H9 (cell line): ENCODE data around the gene PRAMEF12. TPM values are rescaled to one million over a fixed set of nuclear protein-coding genes. Genes with fewer than 3 reads are reported as not detected.

Experiments
- DNase-seq: peaks from one replicate; pipeline ENCODE4 v3.0.0-alpha.2; 2017
- H2AFZ ChIP-seq: one replicate; pipeline ENCODE4 v1.6.1; 2013; ENCODE audit warnings: mild to moderate bottlenecking, low read length, control low read depth, moderate library complexity
- H2AK5ac ChIP-seq: 2 replicates; pipeline ENCODE4 v1.6.1; 2013; ENCODE audit warnings: low read length, control low read depth, mixed read lengths; ENCODE audit not compliant: insufficient read length
- H2BK120ac ChIP-seq: one replicate; pipeline ENCODE4 v1.6.1; 2013; ENCODE audit warnings: low read depth, mild to moderate bottlenecking, low read length, control low read depth, inconsistent platforms; ENCODE audit not compliant: poor library complexity, severe bottlenecking
- H2BK12ac ChIP-seq: 2 replicates; pipeline ENCODE4 v1.6.1; 2013; ENCODE audit warnings: low read length, control low read depth, mixed read lengths, low read depth; ENCODE audit not compliant: insufficient read length
- H2BK15ac ChIP-seq: 2 replicates; pipeline ENCODE4 v1.6.1; 2013; ENCODE audit warnings: low read depth, low read length, control low read depth
- H2BK20ac ChIP-seq: one replicate; pipeline ENCODE4 v1.6.1; 2013; ENCODE audit warnings: low read depth, mild to moderate bottlenecking, low read length, control low read depth, inconsistent platforms; ENCODE audit not compliant: poor library complexity, severe bottlenecking
- H2BK5ac ChIP-seq: 2 replicates; pipeline ENCODE4 v1.6.1; 2013; ENCODE audit warnings: low read length, control low read depth, mixed read lengths; ENCODE audit not compliant: insufficient read length
- H3K14ac ChIP-seq: 2 replicates; pipeline ENCODE4 v1.6.1; 2013; ENCODE audit warnings: low read length, control low read depth; ENCODE audit not compliant: insufficient read depth
- H3K18ac ChIP-seq: 2 replicates; pipeline ENCODE4 v1.6.1; 2013; ENCODE audit warnings: low read depth, mild to moderate bottlenecking, mixed read lengths, low read length, control low read depth; ENCODE audit not compliant: insufficient read length
- H3K23ac ChIP-seq: 2 replicates; pipeline ENCODE4 v1.6.1; 2013; ENCODE audit warnings: low read length, control low read depth, mixed read lengths, low read depth; ENCODE audit not compliant: insufficient read length
- H3K23me2 ChIP-seq: 2 replicates; pipeline ENCODE4 v1.6.1; 2013; ENCODE audit warnings: low read depth, mild to moderate bottlenecking, mixed read lengths, low read length, control low read depth; ENCODE audit not compliant: insufficient read length, poor library complexity, severe bottlenecking
- H3K27ac ChIP-seq: 2 replicates; pipeline ENCODE4 v1.5.1; 2013; ENCODE audit warnings: low read length, control low read depth, mixed read lengths, low read depth; ENCODE audit not compliant: insufficient read length
- H3K27me3 ChIP-seq: 2 replicates; pipeline ENCODE4 v1.6.1; 2013; ENCODE audit warnings: low read length, control low read depth, inconsistent platforms; ENCODE audit not compliant: insufficient read depth
- H3K4ac ChIP-seq: 2 replicates; pipeline ENCODE4 v1.6.1; 2013; ENCODE audit warnings: low read depth, mild to moderate bottlenecking, control low read depth, inconsistent platforms, low read length, moderate library complexity
- H3K4me1 ChIP-seq: 2 replicates; pipeline ENCODE4 v1.6.1; 2013; ENCODE audit warnings: low read length, control low read depth, inconsistent platforms; ENCODE audit not compliant: insufficient read depth
- H3K4me2 ChIP-seq: 2 replicates; pipeline ENCODE4 v1.6.1; 2013; ENCODE audit warnings: low read length, control low read depth, mixed read lengths; ENCODE audit not compliant: insufficient read length, insufficient read depth
- H3K56ac ChIP-seq: 2 replicates; pipeline ENCODE4 v1.6.1; 2013; ENCODE audit warnings: low read depth, mild to moderate bottlenecking, mixed read lengths, low read length, control low read depth; ENCODE audit not compliant: insufficient read length
- H3K79me1 ChIP-seq: 2 replicates; pipeline ENCODE4 v1.6.1; 2013; ENCODE audit warnings: low read depth, mild to moderate bottlenecking, moderate library complexity, low read length, control low read depth, inconsistent platforms; ENCODE audit not compliant: insufficient read depth, poor library complexity, severe bottlenecking
- H3K79me2 ChIP-seq: 2 replicates; pipeline ENCODE4 v1.6.1; 2013; ENCODE audit warnings: low read length, control low read depth, inconsistent platforms; ENCODE audit not compliant: insufficient read depth
- H3K9ac ChIP-seq: 2 replicates; pipeline ENCODE4 v1.6.1; 2013; ENCODE audit warnings: low read length, control low read depth, mixed read lengths; ENCODE audit not compliant: insufficient read length; ENCODE audit errors: extremely low read depth
- H3K9me3 ChIP-seq: one replicate; pipeline ENCODE4 v1.6.1; 2013; ENCODE audit warnings: low read depth, low read length, inconsistent platforms; ENCODE audit not compliant: control insufficient read depth
- H3T11ph ChIP-seq: one replicate; pipeline ENCODE4 v1.6.1; 2013; ENCODE audit warnings: mild to moderate bottlenecking, low read length, control low read depth, inconsistent platforms
- H4K20me1 ChIP-seq: one replicate; pipeline ENCODE4 v1.6.1; 2013; ENCODE audit not compliant: control insufficient read depth, insufficient read length, insufficient read depth
- H4K5ac ChIP-seq: 2 replicates; pipeline ENCODE4 v1.6.1; 2013; ENCODE audit warnings: low read depth, mild to moderate bottlenecking, mixed read lengths, low read length, control low read depth; ENCODE audit not compliant: insufficient read length
- H4K8ac ChIP-seq: replicated peaks from 2 replicates; pipeline ENCODE4 v1.6.1; 2013; ENCODE audit warnings: low read length, control low read depth, mixed read lengths, low read depth; ENCODE audit not compliant: insufficient read length
- H4K91ac ChIP-seq: 2 replicates; pipeline ENCODE4 v1.6.1; 2013; ENCODE audit warnings: low read depth, mild to moderate bottlenecking, moderate library complexity, mixed read lengths, low read length, control low read depth; ENCODE audit not compliant: insufficient read length
- H3K27ac Mint-ChIP-seq, 3 experiments: 2 replicates in 2 of 3; 3 replicates in 1 of 3; pipeline ENCODE4 v1.8.0; 2020 to 2021; ENCODE audit warnings: mixed read lengths in 3 of 3, mild to moderate bottlenecking in 1 of 3, moderate library complexity in 1 of 3
- H3K27me3 Mint-ChIP-seq: 2 replicates; pipeline ENCODE4 v1.8.0; 2021; ENCODE audit warnings: low read depth, mild to moderate bottlenecking, moderate library complexity, mixed read lengths
- H3K36me3 Mint-ChIP-seq, 3 experiments: 2 replicates in 2 of 3; 3 replicates in 1 of 3; pipeline ENCODE4 v1.8.0; 2020 to 2021; ENCODE audit warnings: low read depth in 3 of 3, mixed read lengths in 3 of 3; ENCODE audit not compliant: insufficient read depth in 1 of 3
- H3K4me1 Mint-ChIP-seq, 2 experiments: 2 replicates each; pipeline ENCODE4 v1.8.0; 2020; ENCODE audit warnings: mixed read lengths in 2 of 2
- H3K4me3 Mint-ChIP-seq, 2 experiments: 2 replicates in 1 of 2; 3 replicates in 1 of 2; pipeline ENCODE4 v1.8.0; 2020 to 2021; ENCODE audit warnings: mild to moderate bottlenecking in 2 of 2, mixed read lengths in 2 of 2, moderate library complexity in 1 of 2
- H3K9me3 Mint-ChIP-seq, 2 experiments: 2 replicates in 1 of 2; 3 replicates in 1 of 2; pipeline ENCODE4 v1.8.0; 2020; ENCODE audit warnings: mild to moderate bottlenecking in 2 of 2, mixed read lengths in 2 of 2, moderate library complexity in 1 of 2
- WGBS: extraction: QIAGEN DNeasy Blood & Tissue Kit; methylation state at CpG from one replicate; pipeline ENCODE4 v1.1.7; 2013; ENCODE audit warnings: missing lambda C conversion rate, low lambda C conversion rate, mixed read lengths; ENCODE audit not compliant: insufficient read length; ENCODE audit errors: extremely low coverage; 5-methylcytosine and 5-hydroxymethylcytosine counted together
- total RNA-seq: library from RNA; stranded (reverse); gene quantifications from 2 replicates; pipeline ENCODE4 v1.2.1, GENCODE V29; 2021
- TF ChIP-seq, protein P1 (sequence below): fragments of 200-600 bp; sonication (generic); conservative IDR thresholded peaks from 3 replicates; pipeline ENCODE4 v1.8.0; 2021; ENCODE audit warnings: antibody characterized with exemption, mild to moderate bottlenecking

The PRAMEF12 gene
- total RNA-seq, 1 experiment from 2014 or later = not detected

DNA sequence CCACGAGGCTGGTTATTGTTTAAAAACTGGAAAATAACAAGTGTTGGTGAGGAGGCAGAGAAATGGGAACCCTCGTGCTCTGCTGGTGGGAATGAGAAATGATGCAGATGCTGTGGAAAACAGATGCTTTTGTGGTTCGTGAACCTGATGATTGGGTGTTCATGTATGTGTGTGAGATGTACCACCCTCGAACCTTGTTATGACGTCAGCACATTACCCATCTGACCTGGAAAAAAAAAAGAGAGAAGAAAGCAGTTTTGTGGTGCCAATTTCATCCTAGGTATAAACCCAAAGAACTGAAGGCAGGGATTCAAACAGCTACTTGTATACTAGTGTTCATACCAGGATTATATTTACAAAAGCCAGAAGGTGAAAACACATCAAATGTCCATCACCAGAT, 33.9 kb upstream of the PRAMEF12 start:
- no peak overlapping the region for H2BK5ac ChIP-seq
- Mint-ChIP-seq H3K27ac (no peak overlapping the region), H3K4me3 (no peak overlapping the region), H3K36me3 (no peaks in the 10 kb centered on the region), H3K4me1 (peaks cover 6% of the 10 kb centered on the region in 2 experiments; a peak in 3 of 4 replicates), H3K27me3 (no peaks in the 10 kb centered on the region), H3K9me3 (peaks cover 3 to 4% of the 10 kb centered on the region in 2 experiments; a peak in 4 of 5 replicates)
- no peak overlapping the region for H3T11ph ChIP-seq
- TF ChIP-seq, protein P1, sequence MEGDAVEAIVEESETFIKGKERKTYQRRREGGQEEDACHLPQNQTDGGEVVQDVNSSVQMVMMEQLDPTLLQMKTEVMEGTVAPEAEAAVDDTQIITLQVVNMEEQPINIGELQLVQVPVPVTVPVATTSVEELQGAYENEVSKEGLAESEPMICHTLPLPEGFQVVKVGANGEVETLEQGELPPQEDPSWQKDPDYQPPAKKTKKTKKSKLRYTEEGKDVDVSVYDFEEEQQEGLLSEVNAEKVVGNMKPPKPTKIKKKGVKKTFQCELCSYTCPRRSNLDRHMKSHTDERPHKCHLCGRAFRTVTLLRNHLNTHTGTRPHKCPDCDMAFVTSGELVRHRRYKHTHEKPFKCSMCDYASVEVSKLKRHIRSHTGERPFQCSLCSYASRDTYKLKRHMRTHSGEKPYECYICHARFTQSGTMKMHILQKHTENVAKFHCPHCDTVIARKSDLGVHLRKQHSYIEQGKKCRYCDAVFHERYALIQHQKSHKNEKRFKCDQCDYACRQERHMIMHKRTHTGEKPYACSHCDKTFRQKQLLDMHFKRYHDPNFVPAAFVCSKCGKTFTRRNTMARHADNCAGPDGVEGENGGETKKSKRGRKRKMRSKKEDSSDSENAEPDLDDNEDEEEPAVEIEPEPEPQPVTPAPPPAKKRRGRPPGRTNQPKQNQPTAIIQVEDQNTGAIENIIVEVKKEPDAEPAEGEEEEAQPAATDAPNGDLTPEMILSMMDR = no peak
- no peaks in the 10 kb centered on the region for H3K27me3 ChIP-seq
- peaks cover 1% of the 10 kb centered on the region; the same call in 1 of the 2 replicates for H3K4me1 ChIP-seq
- no peaks in the 10 kb centered on the region for H3K79me1 ChIP-seq
- H3K4ac ChIP-seq = no peak overlapping the region
- H2BK15ac ChIP-seq = no peak overlapping the region
- no peak overlapping the region for H2AFZ ChIP-seq
- no peak overlapping the region for H3K23ac ChIP-seq
- H4K91ac ChIP-seq = no peak overlapping the region
- no peak overlapping the region for H2AK5ac ChIP-seq
- no peak overlapping the region for H2BK12ac ChIP-seq
- H2BK120ac ChIP-seq = no peak overlapping the region
- H4K8ac ChIP-seq = no peak overlapping the region
- DNase-seq = no peak
- H3K56ac ChIP-seq = no peak overlapping the region
- H3K27ac ChIP-seq = no peak overlapping the region
- H4K5ac ChIP-seq = no peak overlapping the region
- no CpG with 5 or more reads among the region's 5 CpGs for WGBS
- no peaks in the 10 kb centered on the region for H4K20me1 ChIP-seq
- no peaks in the 10 kb centered on the region for H3K23me2 ChIP-seq
- no peak overlapping the region for H2BK20ac ChIP-seq
- no peaks in the 10 kb centered on the region for H3K9me3 ChIP-seq
- no peaks in the 10 kb centered on the region for H3K79me2 ChIP-seq
- no peak overlapping the region for H3K4me2 ChIP-seq
- H3K9ac ChIP-seq = no peak overlapping the region
- H3K18ac ChIP-seq = no peak overlapping the region
- no peak overlapping the region for H3K14ac ChIP-seq
